K562 (cell line): ENCODE data around the gene GNAI2.

Experiments
- CEBPB ChIP-seq: fragments of 450-650 bp; IDR thresholded peaks from 2 replicates; pipeline ENCODE4 v1.6.1; 2016; ENCODE audit warnings: missing genetic modification characterization, missing compliant biosample characterization
- CTCF ChIP-seq, 3 experiments: IDR thresholded peaks in 2 of 3; conservative IDR thresholded peaks in 1 of 3; 2 replicates each; pipeline ENCODE4 v1.5.1; 2011 to 2012; ENCODE audit warnings: low read length in 3 of 3, mild to moderate bottlenecking in 3 of 3, control low read depth in 2 of 3, improper control_type of control experiment in 1 of 3, inconsistent platforms in 1 of 3, low read depth in 1 of 3, mixed read lengths in 1 of 3, moderate library complexity in 1 of 3; ENCODE audit not compliant: insufficient read depth in 2 of 3
- XRCC5 ChIP-seq: fragments of 200-400 bp; formaldehyde crosslinking; IDR thresholded peaks from 2 replicates; pipeline ENCODE4 v1.6.1; 2017; ENCODE audit warnings: low read depth, mild to moderate bottlenecking, low read length
- ZNF263 ChIP-seq: sonication (generic); formaldehyde crosslinking; IDR thresholded peaks from 2 replicates; pipeline ENCODE4 v1.8.0; 2022; ENCODE audit warnings: mild to moderate bottlenecking, missing genetic modification reagents, borderline replicate concordance

GRCh38 chr3:50187750-50188149, 48.3 kb upstream of the GNAI2 start:
- TF ChIP-seq CTCF (IDR thresholded peaks at IDR 0.05 in 2 of 3, conservative IDR thresholded peaks at IDR 0.05 in 1 of 3; ENCODE audit: insufficient read depth in 2 of 3, low read depth in 1 of 3, low read length in 3 of 3) (no peak), ZNF263 (CRISPR knock-in tag) (no peak), CEBPB (tag) (no peak), XRCC5 (no peak)
